ENCODE results near the gene ARHGEF7. TPM values are rescaled to one million over a fixed set of nuclear protein-coding genes. Genes with fewer than 3 reads are reported as not detected.

ARHGEF7 gene
- total RNA-seq, 1 experiment from 2014 or later = 46.2 TPM

GRCh38 chr13:111203736-111204389 lies 88.8 kb downstream of the ARHGEF7 start (continued):
- TF ChIP-seq ZFX (IDR thresholded peaks at IDR 0.05) = no peak
- no peak for TF ChIP-seq POLR2A (IDR thresholded peaks at IDR 0.05; ENCODE audit: borderline replicate concordance, extremely low read depth, insufficient read depth, insufficient read length)
- no peak for TF ChIP-seq POLR2AphosphoS5 (IDR thresholded peaks at IDR 0.05; ENCODE audit: low read depth, low read length)
- no peak for TF ChIP-seq SP1 (IDR thresholded peaks at IDR 0.05; ENCODE audit: low read depth)
- no peak for TF ChIP-seq CEBPB (IDR thresholded peaks at IDR 0.05; ENCODE audit: low read depth)

GRCh38 chr13:111204438-111205177 lies 89.5 kb downstream of the ARHGEF7 start:
- Histone ChIP-seq H4K20me1 (ENCODE audit: insufficient read depth) (peaks cover 11% of the 10 kb centered on the region; the same call in 1 of the 2 replicates), H3K36me3 (ENCODE audit: control insufficient read depth in 1 of 2, insufficient read depth in 2 of 2, low read length in 2 of 2) (no peaks in the 10 kb centered on the region), H3K9me3 (ENCODE audit: control insufficient read depth in 1 of 2, insufficient read depth in 1 of 2, low read depth in 1 of 2, low read length in 2 of 2) (no peaks in the 10 kb centered on the region), H3K4me3 (replicated peaks in 1 of 2; ENCODE audit: low read depth in 1 of 2, low read length in 2 of 2) (no peak overlapping the region), H3K9me2 (ENCODE audit: insufficient read depth) (no peaks in the 10 kb centered on the region), H3K27ac (ENCODE audit: low read depth, low read length) (no peak overlapping the region), H3K9ac (ENCODE audit: low read length) (no peak overlapping the region), H3K4me2 (ENCODE audit: low read length) (no peak overlapping the region), H3K4me1 (ENCODE audit: control insufficient read depth in 1 of 2, insufficient read depth in 2 of 2, low read length in 2 of 2) (peaks cover 0 to 9% of the 10 kb centered on the region in 2 experiments; a peak in 1 of 4 replicates), H3K79me2 (ENCODE audit: insufficient read depth, low read length) (peaks cover 94% of the 10 kb centered on the region), H2AFZ (ENCODE audit: low read depth, low read length, poor library complexity, severe bottlenecking) (no peak overlapping the region), H3K27me3 (ENCODE audit: insufficient read depth, low read length) (no peaks in the 10 kb centered on the region)
- DNase-seq (ENCODE audit: low read depth, low spot score) (no peak), ATAC-seq (no peak)
- TF ChIP-seq ELF1 (IDR thresholded peaks at IDR 0.05; ENCODE audit: borderline replicate concordance, low read depth) = no peak
- no peak for TF ChIP-seq REST (IDR thresholded peaks at IDR 0.05; ENCODE audit: low read depth)
- TF ChIP-seq YY1 (IDR thresholded peaks at IDR 0.05; ENCODE audit: extremely low read depth, insufficient replicate concordance, low read depth, low read length) = no peak
- TF ChIP-seq CTCF (IDR thresholded peaks at IDR 0.05 in 2 of 3, conservative IDR thresholded peaks at IDR 0.05 in 1 of 3; ENCODE audit: borderline replicate concordance in 1 of 3, insufficient read depth in 1 of 3, low read depth in 2 of 3, low read length in 2 of 3) = no peak
- no peak for TF ChIP-seq POLR2A (IDR thresholded peaks at IDR 0.05; ENCODE audit: borderline replicate concordance, extremely low read depth, insufficient read depth, insufficient read length)
- no peak for TF ChIP-seq ZNF274 (IDR thresholded peaks at IDR 0.05; ENCODE audit: low read depth, low read length)
- TF ChIP-seq FOSL1 (IDR thresholded peaks at IDR 0.05; ENCODE audit: low read depth) = no peak
- TF ChIP-seq CBX3 (IDR thresholded peaks at IDR 0.05; ENCODE audit: low read depth) = no peak
- TF ChIP-seq TCF7L2 (IDR thresholded peaks at IDR 0.05; ENCODE audit: borderline replicate concordance, extremely low read depth, insufficient read depth, insufficient read length) = no peak
- no peak for TF ChIP-seq CEBPB (IDR thresholded peaks at IDR 0.05; ENCODE audit: low read depth)
- no peak for TF ChIP-seq MAX (IDR thresholded peaks at IDR 0.05)
- TF ChIP-seq JUND (IDR thresholded peaks at IDR 0.05) = no peak
- no TSS peak for BruUV-seq (replicated peaks)
- intact Hi-C loops (cut with micrococcal nuclease) = no loop called here
- RAD21 ChIA-PET (ENCODE audit: low non-redundant PET in 1 of 2, low total read pairs in 2 of 2, uncharacterized antibody in 2 of 2, unreplicated experiment in 2 of 2) = no interaction called here
- POLR2A ChIA-PET = no interaction called here
- CTCF ChIA-PET = no interaction called here
